SIG-M5 treated with dmso at 0.1 percent for 504 hours (cell line): Measurements from ENCODE around the gene FAM114A2.
"Not testable (repeated sequence)": the region's sequence is repeated elsewhere in the genome, so short reads cannot be mapped to it uniquely, and the experiment has no call there.

Source experiments
- DNase-seq: peaks from one replicate; lab custom pipeline; 2025; ENCODE audit not compliant: unreplicated experiment; lab: John Stamatoyannopoulos, UW

The FAM114A2 gene

DNA sequence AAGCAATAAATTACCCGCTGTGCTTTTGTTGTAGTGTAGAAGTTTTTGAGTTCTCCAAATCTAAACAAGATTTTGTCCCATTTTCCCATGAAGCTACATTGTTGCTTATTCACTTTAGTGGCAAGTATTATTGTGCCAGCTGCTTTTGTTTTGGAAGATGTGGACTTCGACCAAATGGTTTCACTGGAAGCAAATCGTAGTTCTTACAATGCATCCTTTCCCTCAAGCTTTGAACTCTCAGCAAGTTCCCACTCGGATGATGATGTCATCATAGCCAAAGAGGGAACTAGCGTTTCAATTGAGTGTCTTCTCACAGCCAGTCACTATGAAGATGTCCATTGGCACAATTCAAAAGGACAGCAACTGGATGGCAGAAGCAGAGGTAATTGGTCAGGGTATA lies 10.9 kb upstream of the FAM114A2 start:
- peak; percentile 16 for DNase-seq

DNA sequence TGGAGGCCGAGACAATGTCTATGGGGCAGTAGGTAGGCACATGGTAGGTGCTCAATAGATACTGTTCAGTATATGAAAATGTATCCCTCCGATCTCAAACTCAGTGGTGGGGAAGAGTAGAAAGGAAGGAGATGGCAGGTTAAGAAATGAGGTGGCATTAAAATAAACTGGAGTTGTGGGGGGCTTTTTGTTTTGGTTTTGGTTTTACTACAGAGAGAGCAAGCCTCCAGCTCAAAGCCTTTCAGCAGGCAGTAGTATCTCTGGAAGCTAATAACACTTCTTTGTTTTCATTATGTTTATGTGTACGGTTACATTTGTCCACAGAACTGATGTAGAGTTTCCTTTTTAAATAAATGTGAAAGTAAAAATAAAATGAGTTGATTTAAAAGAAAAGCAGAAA lies 8.6 kb upstream of the FAM114A2 start:
- no peak for DNase-seq

DNA sequence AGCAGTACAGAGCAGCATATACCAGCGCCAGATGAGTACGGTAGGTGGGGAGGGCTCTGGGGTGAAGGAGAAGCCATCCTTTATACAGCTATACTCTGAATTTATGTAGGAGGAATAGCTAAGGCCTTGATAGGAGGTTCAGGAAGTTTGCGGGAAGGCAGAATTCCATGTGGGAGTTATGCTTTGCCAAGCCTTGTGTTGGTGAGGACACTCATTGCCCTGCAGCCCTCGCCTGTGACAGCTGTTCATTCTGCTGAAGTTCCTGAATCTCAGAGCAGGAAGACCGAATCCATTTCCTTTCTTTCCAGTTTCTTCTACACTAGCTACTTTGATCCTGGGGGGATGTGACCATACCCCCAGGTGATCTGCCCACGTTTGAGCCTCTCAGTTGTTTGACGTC lies 7.8 kb upstream of the FAM114A2 start:
- DNase-seq = no peak

DNA sequence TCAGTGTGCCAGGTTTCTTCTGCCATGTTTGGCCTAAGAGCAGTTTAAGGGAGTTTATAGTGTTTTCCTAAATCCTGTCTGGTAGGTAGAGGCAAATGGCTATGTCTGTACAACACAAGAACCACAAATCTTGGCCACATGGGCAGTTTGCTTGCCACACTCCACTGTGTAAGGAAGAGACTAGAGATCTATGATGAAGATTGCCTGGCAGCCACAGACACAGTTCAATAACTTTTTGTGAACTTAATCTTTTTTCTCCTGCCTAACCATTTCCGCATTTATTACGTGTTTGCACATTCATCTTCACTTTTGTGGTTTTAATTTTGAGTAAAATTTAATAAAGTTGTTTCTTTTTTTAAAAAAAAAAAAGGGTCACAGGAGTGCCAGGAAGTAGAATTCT lies 5.9 kb upstream of the FAM114A2 start:
- no peak for DNase-seq

DNA sequence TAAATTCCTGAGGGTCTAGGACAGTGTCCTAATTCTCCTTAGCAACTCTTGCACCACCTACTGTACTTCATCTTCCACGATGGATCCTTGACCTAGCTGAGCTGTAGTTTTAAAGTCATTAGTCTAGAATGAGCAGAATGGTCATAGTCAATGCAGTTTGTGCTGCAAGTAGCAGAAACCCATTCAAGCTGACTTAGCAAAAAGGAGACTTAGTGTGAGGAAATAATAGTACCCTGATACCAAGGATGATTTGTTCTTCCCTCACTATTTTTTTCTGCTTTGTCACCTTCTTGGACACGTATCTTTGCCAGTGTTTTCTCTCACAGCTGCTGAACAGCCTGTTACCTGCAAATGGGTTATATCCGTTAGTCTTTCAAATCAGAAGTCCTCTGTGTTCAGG lies 5.4 kb upstream of the FAM114A2 start:
- no peak for DNase-seq

DNA sequence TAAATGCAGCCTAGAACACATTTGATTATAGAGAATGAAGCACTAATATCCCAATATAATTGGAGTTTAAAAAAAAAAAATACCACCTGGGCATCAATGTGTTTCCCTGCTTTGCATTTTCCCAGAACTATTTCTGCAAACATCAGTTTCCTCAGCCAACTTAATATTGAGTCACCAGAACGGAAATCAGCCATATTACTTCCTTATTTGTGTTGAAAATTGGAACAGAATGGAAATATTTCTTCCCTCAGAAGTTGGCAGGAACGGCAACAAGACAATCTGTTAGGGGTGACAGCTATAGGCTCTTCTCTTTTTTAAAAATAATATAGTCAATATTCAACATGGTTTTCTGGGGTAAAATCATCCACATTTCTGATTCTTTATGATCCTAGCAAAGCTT lies 4.1 kb upstream of the FAM114A2 start:
- no peak for DNase-seq

DNA sequence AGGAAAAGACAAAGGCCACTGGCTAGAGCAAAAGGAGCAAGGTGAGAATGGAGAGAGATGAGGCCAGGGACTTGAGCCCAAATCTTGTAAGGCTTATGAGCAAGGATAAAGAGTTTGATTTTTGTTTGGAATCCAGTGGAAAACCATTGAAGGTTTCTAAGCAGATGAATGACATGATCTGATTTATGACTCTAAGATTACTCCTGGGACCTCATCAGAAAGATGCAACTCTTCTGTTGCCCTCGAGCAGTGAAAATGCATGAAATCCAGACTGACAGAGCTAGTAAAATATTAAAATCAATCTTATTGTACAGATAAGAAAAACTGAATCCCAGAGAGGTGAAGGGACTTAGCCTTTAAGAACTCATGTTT lies 734 bp upstream of the FAM114A2 start:
- DNase-seq = no peak

DNA sequence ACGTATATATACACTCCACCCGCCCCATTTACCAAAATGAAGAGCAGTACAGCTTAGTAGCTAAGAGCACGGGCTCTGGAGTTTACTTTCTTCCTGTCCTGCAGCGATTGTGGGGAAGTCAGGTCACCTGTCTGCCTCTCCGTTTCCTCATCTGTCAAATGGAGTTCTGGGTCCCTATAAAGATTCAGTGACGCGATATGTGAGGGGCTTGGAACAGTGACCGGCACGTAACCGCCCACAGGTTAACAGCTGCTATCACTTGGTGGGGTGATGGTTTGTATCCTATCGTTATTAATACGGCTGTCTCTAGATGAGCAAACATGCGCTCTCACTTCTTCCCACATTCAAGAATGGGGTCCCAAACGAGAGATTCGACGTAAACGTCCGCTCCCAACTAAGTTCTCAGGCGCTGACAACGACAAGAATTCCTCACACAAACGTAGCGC lies 426 bp downstream of the FAM114A2 start:
- DNase-seq = peak; percentile 54

DNA sequence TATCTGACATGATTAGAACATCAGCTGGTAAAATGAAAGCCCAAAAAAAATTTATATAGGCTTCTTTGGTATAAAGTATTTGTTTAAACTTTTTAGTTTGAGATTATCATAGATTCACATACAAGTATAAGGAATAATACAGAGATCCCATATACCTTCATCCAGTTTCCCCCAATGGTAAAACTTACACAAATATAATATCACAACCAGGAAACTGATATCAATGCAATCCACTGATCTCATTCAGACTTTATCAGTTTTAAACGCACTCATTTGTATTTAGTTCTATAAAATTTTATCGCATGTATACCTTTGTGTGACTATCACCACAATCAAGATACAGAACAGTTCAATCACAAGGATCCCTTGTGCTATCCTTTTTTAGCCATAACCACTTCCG lies 3.8 kb downstream of the FAM114A2 start:
- DNase-seq = no peak

DNA sequence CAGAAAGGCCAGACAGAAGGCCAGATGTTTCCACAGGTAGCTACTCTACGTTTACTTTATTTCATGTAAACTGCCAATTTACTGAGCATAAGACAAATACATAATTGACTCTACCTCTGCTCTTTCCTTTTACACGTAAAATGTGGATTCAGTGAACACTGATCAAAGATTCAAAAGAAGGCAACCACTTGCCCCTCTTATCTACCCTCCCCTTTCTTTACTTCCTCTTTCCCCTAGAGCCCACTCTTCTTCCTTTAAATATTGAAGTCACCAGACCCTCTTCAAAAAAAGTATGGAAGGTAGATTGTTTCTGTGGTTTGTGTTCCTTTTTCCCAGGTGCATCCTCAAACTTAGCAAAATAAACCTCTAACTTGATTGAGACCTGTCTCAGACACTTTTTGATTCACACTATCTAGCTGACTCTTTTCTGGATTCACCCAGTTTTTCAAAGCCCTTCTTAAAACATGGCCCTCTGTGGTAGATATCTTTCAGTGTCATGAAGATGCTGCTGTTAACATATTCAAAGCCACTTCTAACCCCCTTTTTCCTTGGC lies 6.7 kb downstream of the FAM114A2 start:
- DNase-seq = no peak

DNA sequence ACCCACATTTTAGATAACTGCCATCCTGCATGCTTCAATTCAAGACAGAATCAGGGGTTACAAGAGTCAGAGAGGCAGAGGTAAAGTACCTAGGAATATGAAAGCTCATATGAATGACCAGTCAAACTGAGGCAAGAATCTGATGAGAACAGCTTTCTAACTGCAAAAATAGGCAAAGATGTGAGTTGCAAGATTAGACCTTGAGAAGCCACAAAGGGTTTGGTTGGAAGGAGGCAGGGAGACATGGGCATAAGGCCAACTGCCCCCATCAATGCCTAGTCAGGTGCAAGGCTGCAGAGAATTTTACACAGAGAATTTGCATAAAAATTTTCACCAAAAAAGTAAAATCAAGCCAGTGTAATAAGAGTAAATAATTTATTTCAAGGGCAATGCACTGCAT lies 12.8 kb downstream of the FAM114A2 start:
- DNase-seq = no peak

DNA sequence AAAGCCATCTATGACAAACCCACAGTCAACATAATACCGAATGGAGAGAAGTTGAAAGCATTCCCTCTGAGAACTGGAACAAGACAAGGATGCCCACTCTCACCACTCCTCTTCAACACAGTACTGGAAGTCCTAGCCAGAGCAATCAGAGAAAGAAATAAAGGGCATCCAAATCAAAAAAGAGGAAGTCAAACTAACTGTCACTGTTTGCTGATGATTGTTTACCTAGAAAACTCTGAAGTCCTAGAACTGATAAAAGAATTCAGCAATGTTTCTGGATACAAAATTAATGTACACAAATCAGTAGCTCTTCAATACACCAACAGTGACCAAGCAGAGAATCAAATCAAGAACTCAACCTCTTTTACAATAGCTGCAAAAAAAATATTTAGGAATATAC lies 19.8 kb downstream of the FAM114A2 start:
- not testable (repeated sequence) for DNase-seq

DNA sequence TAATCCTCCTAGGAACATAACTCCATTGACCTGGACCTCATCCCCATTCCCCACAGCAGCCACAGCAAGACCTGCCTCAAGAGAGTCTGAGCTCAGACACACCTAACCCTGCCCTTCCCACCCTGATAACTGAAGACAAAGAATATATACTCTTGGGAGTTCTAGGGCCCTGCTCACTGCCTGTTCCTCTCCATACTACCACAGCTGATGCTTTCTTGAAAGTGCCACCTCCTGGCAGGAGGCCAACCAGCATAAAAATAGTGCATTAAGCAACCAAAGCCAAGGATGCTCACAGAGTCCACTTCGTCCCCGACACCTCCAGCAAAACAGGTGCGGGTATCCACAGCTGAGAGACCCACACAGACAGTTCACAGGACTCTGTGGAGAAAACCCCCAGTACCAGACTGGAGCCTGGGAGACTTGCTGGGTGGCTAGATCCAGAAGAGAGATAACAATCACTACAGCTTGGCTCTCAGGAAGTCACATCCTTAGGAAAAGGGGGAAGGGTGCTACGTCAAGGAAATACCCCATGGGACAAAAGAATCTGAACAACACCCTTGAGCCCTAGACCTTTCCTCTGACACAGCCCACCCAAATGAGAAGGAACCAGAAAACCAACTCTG lies 23.5 kb downstream of the FAM114A2 start:
- DNase-seq = no peak

DNA sequence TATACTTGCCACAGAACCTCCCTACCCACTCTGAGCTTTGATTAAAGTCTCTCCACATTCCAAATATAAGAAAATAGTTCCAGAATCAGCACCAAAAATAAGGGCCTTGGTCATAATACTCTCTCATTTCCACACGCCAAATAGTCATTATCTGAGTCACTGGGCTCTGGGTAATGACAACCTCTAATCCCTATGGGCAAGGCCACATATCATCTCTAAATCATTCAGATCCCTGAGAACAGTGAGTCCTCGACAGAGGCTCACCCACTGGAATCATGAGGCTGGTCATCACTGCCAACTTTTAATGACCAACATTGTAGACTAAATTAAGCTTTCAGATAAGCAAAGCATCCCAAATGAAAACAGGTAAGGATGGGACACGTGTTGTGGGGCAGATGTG lies 28.1 kb downstream of the FAM114A2 start:
- no peak for DNase-seq

DNA sequence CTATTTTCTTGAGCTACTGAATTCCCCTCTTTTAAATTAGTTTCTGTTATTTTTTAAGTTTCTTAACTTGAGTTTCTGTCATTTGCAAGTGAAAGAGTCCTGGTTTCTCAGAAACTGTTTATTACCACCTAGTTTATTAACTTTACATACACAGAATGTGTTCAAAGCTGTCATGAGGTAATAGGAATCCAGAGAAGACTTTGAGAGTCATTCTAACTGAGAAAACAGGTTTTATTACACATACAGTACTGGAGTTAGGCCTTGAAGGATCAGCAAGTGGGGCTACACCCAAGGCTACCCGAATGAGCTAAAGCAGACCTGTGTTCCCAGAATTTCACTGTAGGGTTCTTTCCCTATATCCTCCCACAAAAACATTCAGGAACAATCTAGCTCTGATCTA lies 33.1 kb downstream of the FAM114A2 start:
- DNase-seq = no peak

DNA sequence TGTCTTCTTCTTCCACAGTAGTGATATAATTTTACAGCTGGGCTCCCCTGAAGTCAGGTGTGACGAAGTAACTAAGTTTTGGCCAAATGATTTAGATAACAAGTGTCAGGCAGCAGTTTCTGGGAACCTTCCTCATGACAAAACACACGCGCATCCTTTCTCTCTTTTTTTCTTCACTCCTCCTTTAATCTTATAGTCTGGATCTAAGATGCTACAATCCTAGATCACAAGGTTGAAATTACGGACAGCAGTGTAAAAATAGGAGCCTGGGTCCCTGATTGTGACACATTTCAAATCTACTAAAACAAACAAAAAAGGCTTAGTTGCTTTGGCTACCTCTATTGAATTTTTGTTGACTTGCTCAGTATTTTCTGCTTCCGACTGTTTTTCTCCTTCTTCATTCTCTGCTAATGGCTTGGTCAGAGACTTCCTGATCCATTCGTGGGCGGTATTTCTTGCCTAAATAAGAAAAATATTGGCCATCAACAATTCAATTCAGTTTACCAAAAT lies 36.1 kb downstream of the FAM114A2 start:
- no peak for DNase-seq

DNA sequence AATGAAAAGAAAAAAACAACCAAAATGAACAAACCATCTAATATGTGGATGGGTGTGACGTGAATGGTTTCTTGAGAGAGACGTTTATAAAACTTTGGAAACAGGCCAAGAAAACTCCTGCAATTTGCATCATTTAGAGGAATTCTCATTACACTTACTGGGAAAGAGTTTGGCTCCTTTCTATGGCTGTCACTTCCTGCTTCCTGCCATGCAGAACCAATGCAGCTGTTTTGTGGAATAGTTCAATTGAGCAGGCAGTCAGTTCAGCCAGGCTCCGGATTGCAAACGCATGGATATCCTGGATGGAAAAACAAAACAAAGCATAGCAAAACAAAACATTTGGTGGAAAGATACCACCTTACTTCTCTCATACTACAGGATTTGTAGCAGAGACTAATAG lies 36.6 kb downstream of the FAM114A2 start:
- no peak for DNase-seq

DNA sequence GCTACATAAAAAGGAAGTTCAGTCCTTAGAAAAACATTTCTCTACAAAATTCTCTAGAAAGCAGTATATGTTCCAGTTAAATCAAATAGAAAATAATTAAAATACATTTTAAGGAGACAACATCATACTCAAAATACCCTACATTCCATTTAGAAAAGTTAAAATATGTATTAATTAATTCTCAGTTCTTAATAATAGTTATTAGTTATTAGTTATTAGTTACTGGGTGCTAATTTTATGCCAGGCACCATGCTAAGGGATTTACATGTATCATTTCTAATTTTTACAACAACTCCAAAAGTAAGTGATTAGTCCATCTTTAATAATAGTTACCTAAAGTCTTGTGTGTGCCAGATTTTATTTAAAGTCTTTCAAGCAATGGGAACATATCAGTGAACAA lies 38.0 kb downstream of the FAM114A2 start:
- no peak for DNase-seq

DNA sequence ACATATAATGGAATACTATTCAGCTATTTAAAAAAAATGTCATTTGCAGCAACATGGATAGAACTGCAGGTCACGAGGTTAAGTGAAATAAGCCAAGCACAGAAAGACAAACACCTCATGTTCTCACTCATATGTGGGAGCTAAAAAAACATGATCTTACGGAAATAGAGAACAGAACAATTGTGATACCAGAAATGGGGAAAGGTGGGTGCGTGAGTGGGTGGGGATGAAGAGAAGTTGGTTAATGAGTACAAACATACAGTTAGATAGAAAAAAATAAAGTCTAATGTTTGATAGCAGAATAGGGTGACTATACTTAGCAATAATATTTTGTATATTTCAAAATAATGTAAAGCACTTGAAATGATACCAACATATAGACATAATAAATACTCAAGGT lies 38.7 kb downstream of the FAM114A2 start:
- DNase-seq = no peak

DNA sequence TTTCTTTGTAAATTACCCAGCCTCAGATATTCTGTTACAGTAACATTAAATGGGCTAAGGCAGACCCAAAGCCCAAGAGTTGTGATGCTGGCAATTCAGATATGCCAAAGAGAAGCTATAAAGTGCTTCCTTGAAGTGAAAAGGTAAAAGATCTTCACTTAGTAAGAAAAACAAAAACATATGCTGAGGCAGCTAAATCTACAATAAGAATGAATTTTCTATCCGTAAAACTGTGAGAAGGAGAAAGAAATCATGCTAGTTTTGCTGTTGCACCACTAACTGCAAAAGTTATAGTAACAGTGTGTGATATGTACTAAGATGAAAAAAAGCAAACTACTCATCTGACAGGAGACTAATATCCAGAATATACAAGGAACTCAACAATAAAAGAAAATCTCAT lies 39.9 kb downstream of the FAM114A2 start:
- no peak for DNase-seq

DNA sequence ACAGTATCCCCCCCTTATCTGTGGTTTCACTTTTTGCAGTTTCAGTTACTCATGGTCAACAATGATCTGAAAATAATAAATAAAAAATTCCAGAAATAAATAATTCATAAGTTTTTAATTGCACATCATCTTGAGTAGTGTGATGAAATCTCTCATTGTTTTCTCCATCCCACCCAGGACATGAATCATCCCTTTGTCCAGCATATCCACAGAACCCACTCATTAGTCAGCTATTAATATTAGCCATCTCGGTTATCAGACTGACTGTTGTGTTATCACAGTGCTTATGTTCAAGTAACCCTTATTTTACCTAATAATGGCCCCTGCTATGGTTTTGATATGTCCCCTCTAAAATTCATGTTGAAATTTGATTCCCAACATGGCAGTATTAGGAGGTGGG lies 40.7 kb downstream of the FAM114A2 start:
- DNase-seq = no peak

DNA sequence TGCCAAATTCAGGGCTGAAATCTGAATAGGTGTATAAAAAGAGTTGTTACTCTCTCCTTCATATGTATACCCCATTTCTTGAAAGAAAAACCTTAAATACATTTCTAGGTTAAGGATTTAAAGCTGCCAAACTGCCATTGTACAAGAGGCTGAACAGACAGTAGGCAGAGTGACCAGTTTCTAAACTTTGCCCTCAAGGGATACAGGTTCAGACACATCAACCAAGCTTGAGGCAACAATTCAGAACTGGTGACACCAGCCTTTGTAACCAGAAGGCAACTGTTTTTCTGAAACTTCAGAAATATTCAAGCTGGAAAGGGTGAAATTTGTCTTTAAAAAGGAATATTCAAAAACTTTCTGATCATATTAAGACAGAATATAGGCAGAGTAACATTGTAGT lies 47.5 kb downstream of the FAM114A2 start:
- DNase-seq = no peak

DNA sequence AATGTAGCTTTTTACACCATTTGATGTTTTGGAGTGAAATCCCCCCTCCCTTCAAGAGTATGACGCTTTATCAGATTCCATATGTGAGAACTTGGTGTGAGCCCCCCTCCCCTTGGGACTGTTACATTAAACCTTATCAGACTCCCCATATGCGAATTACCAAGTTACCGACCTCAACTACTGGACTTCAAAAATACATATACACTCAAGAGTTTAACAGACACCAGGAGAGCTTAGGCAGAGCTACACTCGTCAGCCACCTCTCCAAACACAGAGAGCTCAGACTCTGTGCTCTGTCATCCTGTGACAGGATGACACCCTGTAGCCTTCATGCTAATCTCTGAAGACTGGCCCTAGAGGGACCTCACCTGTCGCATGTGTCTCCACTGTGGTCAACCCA lies 50.2 kb downstream of the FAM114A2 start:
- DNase-seq = no peak
